HG03575 (cell line): ENCODE data around the gene CCDC85A.

Experiments used
- ATAC-seq: cut with Tn5 transposase; IDR thresholded peaks from one replicate; pipeline ENCODE4 v1.9.1; 2021; ENCODE audit not compliant: unreplicated experiment, insufficient number of reproducible peaks, low FRiP score; ENCODE audit errors: extremely low read depth

Gene CCDC85A

DNA sequence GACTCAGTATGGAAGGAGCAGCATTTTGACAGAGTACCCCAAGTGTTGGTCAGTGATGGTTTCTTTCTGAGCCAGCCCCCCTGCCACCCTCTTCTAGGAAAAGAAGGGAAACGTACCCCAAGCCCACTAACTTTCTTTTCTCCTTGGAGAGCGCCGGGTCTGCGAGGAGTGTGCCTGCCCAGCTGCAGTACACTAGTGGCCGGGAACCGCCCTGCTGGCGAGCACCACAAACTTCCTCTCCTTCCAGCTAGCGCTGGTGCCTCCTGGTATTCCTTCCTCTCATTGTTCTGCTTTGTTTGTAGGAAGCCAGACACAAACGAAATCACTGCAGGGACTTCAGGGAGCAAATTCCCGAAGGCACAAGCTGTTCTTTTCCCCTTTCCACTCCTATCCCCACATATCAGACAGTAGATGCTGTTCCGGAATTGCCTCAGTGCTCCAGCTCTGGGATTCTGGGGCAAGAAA lies 1.8 kb downstream of the CCDC85A start:
- no peak for ATAC-seq

DNA sequence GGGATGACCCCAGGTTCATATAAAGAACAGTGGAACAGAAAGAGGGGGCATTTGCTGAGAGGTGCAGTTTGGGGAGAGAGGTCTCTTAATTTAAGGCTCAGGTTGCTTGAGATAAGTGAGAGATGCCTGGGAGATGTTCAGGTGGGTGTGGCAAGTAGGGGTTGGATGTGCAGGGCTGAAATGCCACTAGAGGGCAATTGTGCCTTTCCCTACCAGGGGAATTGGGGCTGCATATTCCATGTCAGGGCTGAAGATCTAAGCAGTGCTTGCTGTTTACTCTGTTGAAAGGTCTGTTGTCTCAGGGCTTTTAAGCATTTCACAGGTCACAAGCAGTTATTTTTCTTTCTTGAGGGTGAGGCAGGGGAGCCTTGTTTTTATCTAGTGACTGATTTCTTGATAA lies 7.8 kb downstream of the CCDC85A start:
- no peak for ATAC-seq

DNA sequence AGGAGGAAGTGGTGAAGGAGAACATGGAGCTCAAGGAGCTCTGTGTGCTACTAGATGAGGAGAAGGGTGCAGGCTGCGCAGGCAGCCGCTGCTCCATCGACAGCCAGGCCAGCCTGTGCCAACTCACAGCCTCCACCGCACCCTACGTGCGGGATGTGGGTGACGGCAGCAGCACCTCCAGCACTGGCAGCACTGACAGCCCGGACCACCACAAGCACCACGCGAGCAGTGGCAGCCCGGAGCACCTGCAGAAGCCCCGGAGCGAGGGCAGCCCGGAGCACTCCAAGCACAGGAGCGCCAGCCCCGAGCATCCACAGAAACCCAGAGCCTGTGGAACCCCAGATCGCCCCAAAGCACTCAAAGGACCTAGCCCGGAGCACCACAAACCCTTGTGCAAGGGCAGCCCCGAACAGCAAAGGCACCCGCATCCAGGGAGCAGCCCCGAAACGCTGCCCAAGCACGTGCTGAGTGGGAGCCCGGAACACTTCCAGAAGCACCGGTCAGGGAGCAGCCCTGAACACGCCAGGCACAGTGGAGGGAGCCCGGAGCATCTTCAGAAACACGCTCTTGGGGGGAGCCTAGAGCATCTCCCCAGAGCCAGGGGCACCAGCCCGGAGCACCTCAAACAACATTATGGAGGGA lies 9.0 kb downstream of the CCDC85A start:
- ATAC-seq: no peak

DNA sequence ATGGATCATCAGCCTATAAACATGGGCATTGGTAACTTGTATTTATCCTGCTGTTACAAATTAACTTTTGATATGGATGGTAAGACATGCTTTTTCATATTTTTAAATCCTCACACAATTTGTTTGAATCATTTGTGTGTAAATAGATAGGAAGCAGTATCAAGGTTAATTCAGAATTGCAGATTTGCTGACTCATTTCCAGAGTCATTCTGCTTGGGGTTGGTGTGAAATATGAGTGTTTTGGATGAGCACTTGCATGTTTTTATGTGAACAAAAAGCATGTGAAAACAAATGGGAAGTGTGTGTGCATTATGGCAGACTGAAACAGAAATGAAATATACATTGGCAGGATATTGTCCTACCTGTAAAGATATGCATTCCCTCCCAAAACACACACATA lies 11.8 kb downstream of the CCDC85A start:
- ATAC-seq: no peak

DNA sequence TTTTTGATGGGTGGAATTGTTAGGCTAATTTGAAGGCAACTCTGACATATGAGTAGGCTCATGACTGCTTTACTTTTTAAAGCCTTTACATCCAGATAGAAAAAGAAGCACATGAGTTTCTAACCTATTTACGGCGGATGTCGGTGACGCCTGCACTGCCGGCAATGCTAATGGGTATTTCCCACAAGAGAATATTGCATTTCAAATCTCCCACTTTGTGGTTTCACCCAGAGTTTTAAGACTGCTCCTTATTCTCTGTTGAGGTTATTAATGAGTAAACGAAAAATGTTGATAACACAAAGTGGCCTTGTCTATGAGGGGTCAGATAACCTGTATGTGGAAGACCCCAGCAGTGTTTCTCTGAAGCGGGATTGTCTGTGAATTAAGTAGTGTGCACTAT lies 14.0 kb downstream of the CCDC85A start:
- no peak for ATAC-seq

DNA sequence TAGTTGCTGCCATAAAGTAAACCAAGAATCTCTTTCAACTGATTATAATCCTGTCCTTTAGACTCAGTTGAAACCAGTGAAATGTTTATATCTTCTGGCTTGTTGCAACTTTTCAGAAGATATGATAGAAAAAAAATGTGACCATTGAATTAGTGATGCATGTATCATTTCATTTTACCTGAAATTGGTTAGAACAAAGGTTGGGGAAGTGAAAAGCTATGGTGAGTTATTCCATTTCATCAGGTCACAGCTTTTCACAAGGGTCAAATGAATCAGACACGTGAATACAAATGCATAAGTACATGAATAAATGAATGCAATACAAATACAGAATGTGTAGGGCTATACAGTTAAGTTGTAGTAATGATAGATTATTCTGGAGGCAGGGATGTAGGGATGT lies 15.1 kb downstream of the CCDC85A start:
- ATAC-seq: no peak

DNA sequence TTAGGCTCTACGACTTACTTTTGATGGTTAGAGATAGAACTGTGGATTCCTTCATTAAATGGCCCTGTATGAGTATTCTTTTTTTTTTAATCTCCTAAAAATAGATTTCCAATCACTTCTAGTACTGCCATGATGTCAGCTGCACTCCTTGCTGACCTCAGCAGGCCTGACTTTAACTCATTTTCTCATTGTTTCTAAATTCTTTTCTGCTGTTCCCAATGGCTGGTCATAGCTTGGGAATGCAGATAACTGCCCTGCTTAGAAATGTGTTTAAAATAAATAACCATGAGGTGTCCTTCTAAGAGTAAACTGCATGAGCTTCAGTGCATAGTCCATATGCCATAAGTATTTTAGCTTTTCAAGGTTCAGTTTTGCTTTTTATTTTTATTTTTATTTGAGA lies 15.7 kb downstream of the CCDC85A start:
- ATAC-seq: no peak

DNA sequence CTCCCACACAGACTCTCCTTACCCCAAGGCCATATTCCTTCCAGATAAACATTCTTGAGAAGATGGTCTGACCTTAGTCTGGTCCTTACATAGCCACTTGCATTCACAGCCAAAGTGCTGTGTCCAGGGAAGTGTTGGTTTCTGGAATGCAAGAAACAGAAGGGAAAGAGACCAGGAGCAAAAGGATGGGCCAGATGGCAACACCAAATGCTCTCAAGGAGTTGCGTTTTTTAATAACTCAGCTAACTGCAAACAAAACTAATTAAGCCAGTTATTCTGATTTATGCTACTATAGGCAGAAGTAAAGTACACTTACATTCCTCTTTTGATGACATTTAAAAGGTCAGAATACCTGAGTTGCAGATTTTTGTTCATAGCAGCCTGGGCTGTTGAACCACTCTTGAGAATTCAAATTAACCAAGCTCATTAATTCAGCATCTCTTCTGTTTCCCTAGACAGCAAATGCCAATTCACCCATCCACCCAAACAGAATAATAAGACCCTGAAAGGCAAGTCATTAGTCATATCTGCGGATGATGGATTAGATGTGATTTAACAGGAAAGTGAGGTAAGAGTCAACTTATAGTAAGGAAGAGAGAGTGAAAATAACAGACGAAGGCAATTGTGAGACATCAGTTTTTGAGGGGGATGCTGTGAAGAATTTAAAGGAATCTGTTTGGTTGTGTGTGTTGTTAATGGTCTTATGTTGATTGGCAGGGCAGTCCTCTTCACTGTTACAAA lies 18.8 kb downstream of the CCDC85A start:
- no peak for ATAC-seq

DNA sequence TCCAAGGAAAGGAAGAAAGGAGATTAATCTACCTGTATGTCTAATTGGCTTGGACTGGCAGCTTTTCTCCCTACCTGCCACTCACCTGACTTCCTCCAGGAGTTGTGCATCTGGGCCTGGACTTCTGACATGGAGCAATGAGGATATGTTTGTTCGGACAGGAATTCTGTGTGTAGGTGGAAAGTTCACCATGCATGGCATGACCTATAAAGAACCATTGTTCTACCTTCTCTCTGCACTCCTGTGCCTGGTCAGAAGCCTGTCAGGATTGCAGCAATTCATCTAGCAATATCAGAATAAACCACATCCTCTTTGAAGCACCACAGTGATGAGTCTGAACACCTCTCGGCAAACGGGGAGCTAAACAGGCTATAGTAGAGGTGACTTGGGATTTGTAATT lies 20.8 kb downstream of the CCDC85A start:
- no peak for ATAC-seq

DNA sequence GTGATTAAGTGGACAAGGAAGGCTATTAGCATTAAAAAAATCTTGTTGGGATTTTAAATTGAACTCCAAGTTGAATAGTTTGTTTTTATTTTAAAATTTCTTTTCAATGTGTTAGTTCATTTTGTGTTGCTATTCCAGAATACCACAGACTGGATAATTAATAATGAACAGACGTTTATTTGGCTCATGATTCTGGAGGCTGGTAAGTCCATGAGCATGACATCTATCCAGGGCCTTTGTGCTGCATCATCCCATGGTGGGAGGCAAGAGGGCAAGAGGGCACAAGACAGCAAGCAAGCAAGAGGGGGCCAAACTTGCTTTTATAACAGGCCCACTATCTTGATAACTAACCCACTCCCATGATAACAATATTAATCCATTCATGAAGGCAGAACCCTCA lies 22.5 kb downstream of the CCDC85A start:
- ATAC-seq: no peak

DNA sequence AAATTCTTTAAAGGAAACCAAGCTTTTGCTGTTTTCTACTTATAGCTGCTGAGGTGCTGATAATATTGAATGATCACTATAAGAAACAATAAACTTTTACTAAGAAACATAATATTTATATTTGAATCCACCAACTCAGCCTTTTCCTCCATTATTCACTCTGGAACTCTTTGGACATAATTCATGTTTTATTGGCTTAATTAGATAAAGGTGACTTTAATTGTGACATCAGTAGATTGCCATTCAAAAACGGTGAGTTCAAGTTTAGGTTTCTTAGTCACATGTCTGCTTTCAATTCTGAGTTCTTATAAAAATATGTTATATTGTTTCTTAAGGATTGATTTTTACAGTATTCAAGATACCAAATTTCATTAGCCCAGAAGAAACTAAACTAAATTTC lies 24.0 kb downstream of the CCDC85A start:
- no peak for ATAC-seq

DNA sequence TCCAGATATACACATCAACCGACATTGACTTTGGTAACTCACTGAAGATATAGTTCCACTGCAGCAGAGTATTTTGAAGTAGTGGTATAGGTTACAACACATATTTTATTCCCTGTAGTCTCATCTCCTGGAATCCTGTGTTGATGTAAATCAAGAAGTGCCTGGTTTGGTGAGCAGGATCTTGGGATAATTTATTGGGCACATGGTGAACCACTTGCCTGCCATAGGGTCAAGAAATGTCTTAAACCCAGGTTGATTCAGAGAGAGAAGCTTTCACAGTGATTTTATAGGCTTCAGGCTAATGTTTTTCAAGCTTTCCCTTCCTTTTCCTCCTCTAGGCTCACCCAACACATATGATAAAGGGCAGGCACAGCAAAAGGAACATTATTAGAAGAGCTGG lies 24.6 kb downstream of the CCDC85A start:
- no peak for ATAC-seq

DNA sequence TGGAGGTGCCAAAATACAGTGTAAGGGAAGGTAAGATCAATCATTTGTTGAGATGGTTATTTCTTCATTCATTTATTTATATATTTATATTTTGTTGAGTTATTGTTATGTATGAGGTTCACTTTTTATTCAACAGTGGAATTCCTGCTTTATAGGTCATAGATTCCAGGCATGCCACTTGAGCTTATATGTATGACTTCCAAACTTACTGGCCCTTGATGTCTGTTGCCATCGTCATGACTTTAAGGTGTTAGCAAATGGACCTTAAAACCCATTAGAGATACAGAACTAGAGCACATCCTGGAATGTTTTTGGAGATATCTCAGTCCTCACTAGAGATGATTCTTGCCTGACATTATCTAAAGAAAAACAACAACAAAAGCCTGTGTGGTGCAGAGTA lies 25.9 kb downstream of the CCDC85A start:
- ATAC-seq: no peak

DNA sequence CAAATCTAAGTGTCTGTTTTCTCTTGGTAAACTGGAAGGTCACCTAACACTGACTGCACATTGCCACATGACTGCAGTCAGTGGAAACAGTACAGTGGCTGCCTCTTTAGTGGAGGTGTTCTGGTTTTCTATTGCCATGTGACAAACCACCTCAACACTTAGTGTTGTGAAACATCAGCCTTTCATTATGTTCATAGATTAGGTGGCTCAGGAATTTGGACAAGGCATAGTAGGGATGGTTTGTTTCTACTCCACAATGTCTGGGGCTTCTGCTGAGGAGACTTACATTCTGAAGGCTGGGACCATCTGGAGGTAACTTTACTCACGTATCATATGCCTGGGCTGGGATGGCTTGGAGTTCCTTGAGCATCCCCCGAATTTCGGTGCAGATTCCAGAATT lies 26.5 kb downstream of the CCDC85A start:
- ATAC-seq: no peak

DNA sequence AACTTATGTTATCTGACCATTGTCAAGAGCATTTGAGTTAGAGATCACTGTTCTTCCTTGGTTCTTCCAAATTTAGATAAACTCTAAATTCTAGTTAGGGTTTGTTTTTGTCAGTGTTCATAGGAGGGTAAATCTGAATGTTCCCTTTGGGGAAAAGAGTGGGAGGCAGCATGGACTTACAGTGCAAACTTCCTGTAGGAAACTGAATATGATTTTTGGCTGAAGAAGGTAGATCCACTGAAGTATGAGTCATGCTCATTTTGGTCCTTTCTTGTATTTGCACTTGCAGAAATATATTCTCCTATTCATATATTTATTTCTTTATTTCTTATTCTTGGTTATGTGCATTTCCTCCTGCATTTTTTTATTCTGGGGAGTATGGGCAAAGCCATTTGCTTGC lies 27.3 kb downstream of the CCDC85A start:
- no peak for ATAC-seq

DNA sequence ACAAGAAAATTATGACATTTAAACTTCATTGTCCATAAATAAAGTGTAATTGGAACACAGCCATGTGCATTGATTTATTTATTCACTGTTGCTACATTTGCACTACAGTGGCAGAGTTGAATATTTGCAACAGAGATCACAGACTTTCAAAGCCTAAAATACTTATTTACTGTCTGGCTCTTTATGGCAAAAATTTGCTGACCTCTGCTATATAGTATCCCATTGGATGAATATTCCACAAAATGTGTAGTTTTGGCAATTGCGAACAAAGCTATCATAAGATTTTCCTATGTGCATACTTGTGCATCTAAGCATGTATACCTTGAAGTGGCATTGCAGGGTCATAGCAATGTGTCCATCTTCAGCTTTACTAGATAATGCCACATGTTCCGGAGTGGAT lies 32.1 kb downstream of the CCDC85A start:
- no peak for ATAC-seq

DNA sequence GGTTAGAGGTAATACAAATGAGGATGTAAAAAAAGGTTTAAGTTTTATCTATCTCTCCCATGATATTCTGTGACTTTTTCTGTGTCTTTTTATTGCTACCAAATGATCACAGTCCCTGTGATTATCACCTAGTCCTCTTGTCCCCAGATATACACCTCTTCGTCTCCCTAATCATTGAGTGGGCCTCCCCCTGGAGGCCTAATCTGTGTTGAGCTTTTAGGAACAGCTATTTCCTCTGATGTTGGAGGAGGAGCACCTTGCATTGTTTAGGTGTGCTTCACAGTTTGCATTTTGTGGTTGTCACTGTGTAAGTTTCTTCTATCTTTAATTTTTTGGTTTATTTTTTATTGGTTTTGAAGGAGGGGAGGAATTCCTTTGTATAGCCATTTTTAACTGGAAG lies 33.3 kb downstream of the CCDC85A start:
- ATAC-seq: no peak

DNA sequence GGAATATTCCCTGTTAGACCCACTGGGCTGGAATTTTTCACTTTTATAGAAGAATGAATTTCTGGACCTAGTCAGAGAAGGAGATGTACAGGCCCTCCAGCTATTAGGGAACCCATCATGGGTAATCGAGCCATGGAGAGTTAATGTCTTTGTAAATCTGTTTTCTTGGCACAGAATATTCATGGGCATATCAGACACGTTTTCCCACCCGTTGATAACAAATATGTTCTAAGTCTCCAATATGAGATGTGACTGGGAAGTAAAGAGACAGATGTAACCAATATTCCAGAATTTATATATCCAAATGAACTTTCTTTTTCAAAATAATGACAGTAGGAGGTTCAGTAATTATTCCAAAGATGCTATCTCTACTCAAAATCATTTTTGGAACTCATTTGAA lies 38.7 kb downstream of the CCDC85A start:
- ATAC-seq: no peak

DNA sequence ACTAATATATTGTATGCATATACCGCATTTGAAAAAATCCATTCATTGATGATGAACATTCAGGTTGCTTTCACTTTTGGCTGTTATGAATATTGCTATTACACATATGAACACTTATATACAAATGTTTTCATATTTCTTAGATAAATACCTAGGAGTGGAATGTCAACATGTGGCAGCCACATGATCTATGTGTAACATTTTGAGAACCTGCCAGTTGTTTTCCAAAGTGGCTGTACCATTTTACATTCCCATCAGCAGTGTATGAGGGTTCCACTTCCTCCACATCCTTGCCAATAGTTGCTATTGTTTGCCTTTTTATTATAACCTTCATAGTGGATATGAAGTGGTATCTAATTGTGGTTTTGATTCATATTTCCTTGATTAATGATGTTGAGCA lies 40.5 kb downstream of the CCDC85A start:
- ATAC-seq: no peak

DNA sequence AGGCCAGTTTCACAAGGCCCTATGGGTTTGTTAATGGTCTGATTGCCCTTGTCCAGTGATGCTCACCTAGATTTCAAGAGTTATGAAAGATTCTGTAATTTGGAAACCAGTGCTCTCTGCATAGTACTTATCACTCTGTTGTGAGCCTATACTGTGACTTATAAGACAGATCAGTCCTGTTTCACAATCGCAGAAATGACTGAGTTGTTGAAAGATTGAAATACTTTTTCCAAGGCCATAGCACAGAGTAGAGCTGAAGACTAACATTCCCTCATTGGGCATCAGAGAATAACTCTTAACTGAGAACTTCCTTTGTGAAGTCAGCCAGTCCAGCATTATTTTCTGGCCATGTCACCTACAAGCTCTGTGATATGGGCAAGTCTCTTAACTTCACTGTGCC lies 44.0 kb downstream of the CCDC85A start:
- ATAC-seq: no peak
